Measurements from ENCODE around the gene HMGCS1. TPM values are rescaled to one million over a fixed set of nuclear protein-coding genes. Genes with fewer than 3 reads are reported as not detected.
A peak's percentile ranks its signal among the peaks of the same experiment; 100 is the strongest.

The HMGCS1 gene
- total RNA-seq (10 to 100 TPM; 18.2 to 36.1 (median 26.5) TPM), polyA plus RNA-seq (14.6 TPM)
- long read RNA-seq, donor 1, partial matches to known transcripts, result 1 of 1 reads
- long read RNA-seq, donor 1, other reads (novel, unspliced or antisense), result 0 of 1 reads
- long read RNA-seq, donor 2, partial matches to known transcripts, result 0 of 1 reads
- long read RNA-seq, donor 2, other reads (novel, unspliced or antisense), result 1 of 1 reads
- long read RNA-seq, donor 3, transcript HMGCS1-201 (11 exons, 3,506 nt), result major isoform, 9 of 29 reads
- long read RNA-seq, donor 3, transcript HMGCS1-202 (10 exons, 3,466 nt), result minor isoform, 5 of 29 reads
- long read RNA-seq, donor 3, partial matches to known transcripts, result 11 of 29 reads
- long read RNA-seq, donor 3, other reads (novel, unspliced or antisense), result 4 of 29 reads
- long read RNA-seq, donor 4, result 0 reads

DNA sequence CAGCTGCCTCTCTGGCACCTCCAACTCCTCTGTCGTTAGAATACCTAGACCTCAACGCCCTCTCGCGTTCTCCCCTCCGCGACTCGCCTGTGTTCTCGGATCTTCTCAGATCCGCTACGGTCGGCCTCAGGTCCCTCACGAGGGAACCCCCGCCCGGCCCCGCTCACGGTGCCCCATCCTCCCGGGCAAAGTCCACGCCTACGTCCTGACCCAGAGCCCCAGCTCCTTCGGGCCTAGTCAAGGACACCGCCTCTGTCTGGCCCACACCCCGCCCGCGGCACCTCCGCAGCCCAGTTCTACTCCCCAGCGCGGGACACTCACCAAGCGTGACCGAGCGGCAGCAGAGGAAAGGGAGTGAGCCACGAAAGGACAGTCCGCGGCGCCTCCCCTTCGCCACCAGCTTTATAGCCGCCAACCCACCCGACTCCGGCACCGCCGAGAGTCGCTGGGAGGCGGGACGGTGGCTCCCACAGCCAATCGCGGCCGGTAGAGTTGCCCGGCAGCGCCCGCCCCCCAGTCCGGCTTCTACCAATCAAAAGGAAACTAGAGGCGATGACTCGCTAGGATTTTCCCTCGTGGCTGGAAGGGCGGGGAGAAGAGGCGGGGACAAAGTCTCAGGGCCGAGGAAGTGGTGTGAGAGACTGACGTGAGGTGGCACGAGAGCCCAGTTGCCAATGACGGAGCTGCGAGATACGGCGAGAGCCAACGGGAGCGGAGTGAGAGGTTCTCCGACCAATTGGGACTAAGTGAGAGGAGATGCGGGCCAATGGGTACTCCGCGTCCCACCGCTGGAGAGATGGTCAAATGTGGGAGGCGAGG, at the start of gene HMGCS1:
TSS of gene HMGCS1 (minus strand) at position 378 of the 819 bp plus-strand sequence. CDS start 14,447 bp downstream, outside the sequence.
- Histone ChIP-seq H3K9me3 (ENCODE audit: control insufficient read depth, low read length) (no peaks in the 10 kb centered on the region), H3K27me3 (ENCODE audit: control insufficient read depth, insufficient read depth) (no peaks in the 10 kb centered on the region), H3K27ac (ENCODE audit: low read length) (peak within 1 kb of the TSS; percentile 90), H3K4me3 (ENCODE audit: low read length) (peak within 1 kb of the TSS; percentile 65), H3K4me1 (ENCODE audit: control insufficient read depth, insufficient read depth, low read length) (peaks cover 8% of the 10 kb centered on the region)
- DNase-seq (peak; percentile 99), ATAC-seq (peak; percentile 99)
- intact Hi-C loops (cut with DNase I), result loop anchor here in 1 of 4 donors (10.0 kb wide), 1 partner anchor 202 kb away; the partner anchor contains the start of gene C5orf34
- under 1% methylated on average over 70 of the region's 70 CpGs for WGBS

DNA sequence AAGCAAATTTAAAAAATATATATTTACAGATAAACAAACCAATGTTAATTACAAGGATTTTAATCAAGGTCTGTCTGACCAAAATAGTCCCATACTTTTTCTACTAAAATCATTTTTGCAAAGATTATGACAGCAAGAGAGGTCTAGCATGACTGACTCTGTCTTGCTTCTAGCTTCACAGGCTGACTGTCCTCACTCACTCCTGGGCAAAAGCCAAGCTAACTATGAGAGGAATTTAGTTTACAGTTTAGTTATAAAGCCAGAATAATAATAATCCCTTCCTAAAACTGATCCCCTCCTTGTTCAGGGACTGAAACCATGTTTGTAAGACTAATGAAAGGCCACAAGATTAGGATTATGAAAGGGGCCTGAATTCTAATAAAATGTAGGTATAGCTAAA, 45.5 kb upstream of the HMGCS1 start:
- intact Hi-C loops (cut with DNase I), result no loop called here
- no peaks in the 10 kb centered on the region for H3K27me3 ChIP-seq (ENCODE audit: control insufficient read depth, insufficient read depth)
- H3K9me3 ChIP-seq (ENCODE audit: control insufficient read depth, low read length), result peaks cover 3% of the 10 kb centered on the region
- no peak overlapping the region for H3K27ac ChIP-seq (ENCODE audit: low read length)
- DNase-seq (no peak), ATAC-seq (no peak)
- no peak overlapping the region for H3K4me3 ChIP-seq (ENCODE audit: low read length)
- H3K4me1 ChIP-seq (ENCODE audit: control insufficient read depth, insufficient read depth, low read length), result no peaks in the 10 kb centered on the region

DNA sequence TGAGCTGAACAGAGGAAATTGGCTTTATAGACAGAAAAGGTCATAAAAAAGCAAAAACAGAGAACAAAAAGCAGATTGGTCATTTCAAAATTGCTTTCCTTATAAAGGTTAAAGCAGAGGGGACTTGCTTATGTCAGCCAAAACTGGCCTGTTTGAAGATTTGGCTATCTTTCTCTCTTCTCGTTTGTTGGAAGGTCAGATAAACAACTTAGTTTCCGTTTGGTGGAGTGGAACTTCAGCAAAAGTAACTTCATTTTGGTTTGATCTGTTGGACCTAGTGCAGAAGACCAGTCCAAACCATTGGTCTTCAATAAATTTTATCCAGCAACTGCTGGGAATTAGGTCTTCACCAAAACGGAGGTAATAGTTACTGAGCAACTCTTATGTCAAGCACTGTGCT, 45.1 kb upstream of the HMGCS1 start:
- Histone ChIP-seq H3K27me3 (ENCODE audit: control insufficient read depth, insufficient read depth) (no peaks in the 10 kb centered on the region), H3K27ac (ENCODE audit: low read length) (no peak overlapping the region), H3K9me3 (ENCODE audit: control insufficient read depth, low read length) (peaks cover 3% of the 10 kb centered on the region), H3K4me1 (ENCODE audit: control insufficient read depth, insufficient read depth, low read length) (no peaks in the 10 kb centered on the region), H3K4me3 (ENCODE audit: low read length) (no peak overlapping the region)
- ATAC-seq (peak in 1 of 2 donors; percentile 37), DNase-seq (no peak)
- intact Hi-C loops (cut with DNase I), result no loop called here
- 16% methylated on average over 3 of the region's 3 CpGs for WGBS

GRCh38 chr5:43357878-43358281, 44.7 kb upstream of the HMGCS1 start:
- Histone ChIP-seq H3K9me3 (ENCODE audit: control insufficient read depth, low read length) (peaks cover 3% of the 10 kb centered on the region), H3K27me3 (ENCODE audit: control insufficient read depth, insufficient read depth) (no peaks in the 10 kb centered on the region), H3K4me1 (ENCODE audit: control insufficient read depth, insufficient read depth, low read length) (no peaks in the 10 kb centered on the region), H3K27ac (ENCODE audit: low read length) (no peak overlapping the region), H3K4me3 (ENCODE audit: low read length) (no peak overlapping the region)
- DNase-seq (no peak), ATAC-seq (peak; percentile 52 to 54)
- 29% methylated on average over 3 of the region's 3 CpGs for WGBS
- intact Hi-C loops (cut with DNase I), result no loop called here

DNA sequence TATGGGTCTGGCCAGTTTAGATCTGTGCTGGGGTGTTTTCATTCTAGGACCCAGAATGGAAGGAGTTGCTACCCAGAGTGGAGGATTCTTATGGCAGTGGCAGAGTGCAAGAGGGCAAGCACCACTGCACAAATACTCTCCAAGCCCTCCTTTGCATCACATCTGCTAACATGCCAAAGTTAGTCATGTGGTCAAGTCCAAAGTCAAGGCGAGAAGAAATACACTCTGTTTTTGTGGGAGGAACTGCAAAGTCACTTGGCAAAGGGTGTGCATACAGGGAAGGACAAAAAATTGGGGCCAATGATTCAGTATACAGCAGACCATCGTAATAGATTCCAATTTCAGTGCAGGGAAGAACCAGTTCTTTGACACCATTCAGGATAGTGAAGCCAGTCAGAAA, 43.9 kb upstream of the HMGCS1 start:
- intact Hi-C loops (cut with DNase I), result no loop called here
- peak; percentile 49 to 61 for ATAC-seq
- H3K4me3 ChIP-seq (ENCODE audit: low read length), result no peak overlapping the region
- WGBS, result 40% methylated on average over 2 of the region's 2 CpGs
- no peak overlapping the region for H3K27ac ChIP-seq (ENCODE audit: low read length)
- no peak for DNase-seq
- no peaks in the 10 kb centered on the region for H3K4me1 ChIP-seq (ENCODE audit: control insufficient read depth, insufficient read depth, low read length)
- peaks cover 3% of the 10 kb centered on the region for H3K9me3 ChIP-seq (ENCODE audit: control insufficient read depth, low read length)
- no peaks in the 10 kb centered on the region for H3K27me3 ChIP-seq (ENCODE audit: control insufficient read depth, insufficient read depth)

DNA sequence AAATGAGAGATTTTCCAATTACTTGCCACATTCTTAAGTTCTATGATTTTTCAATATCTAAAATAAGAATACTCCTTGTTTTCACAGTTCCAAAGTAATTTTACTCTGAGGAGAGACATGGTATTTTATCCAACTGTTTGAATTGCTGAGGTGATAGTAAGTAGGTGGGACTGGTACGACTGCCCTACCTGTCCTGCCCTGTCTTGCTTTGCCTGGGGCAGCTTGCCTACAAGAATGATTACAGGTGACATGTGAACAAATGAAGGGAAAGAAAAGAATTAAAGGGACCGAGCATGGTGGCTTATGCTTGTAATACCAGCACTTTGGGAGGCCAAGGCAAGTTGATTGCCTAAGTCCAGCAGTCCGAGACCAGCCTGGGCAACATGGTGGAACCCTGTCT, 41.6 kb upstream of the HMGCS1 start:
- no peak overlapping the region for H3K4me3 ChIP-seq (ENCODE audit: low read length)
- H3K27me3 ChIP-seq (ENCODE audit: control insufficient read depth, insufficient read depth), result no peaks in the 10 kb centered on the region
- no peak overlapping the region for H3K27ac ChIP-seq (ENCODE audit: low read length)
- no peaks in the 10 kb centered on the region for H3K9me3 ChIP-seq (ENCODE audit: control insufficient read depth, low read length)
- no peaks in the 10 kb centered on the region for H3K4me1 ChIP-seq (ENCODE audit: control insufficient read depth, insufficient read depth, low read length)
- ATAC-seq, result no peak
- no peak for DNase-seq
- 87% methylated on average over 3 of the region's 3 CpGs for WGBS
- intact Hi-C loops (cut with DNase I), result no loop called here

DNA sequence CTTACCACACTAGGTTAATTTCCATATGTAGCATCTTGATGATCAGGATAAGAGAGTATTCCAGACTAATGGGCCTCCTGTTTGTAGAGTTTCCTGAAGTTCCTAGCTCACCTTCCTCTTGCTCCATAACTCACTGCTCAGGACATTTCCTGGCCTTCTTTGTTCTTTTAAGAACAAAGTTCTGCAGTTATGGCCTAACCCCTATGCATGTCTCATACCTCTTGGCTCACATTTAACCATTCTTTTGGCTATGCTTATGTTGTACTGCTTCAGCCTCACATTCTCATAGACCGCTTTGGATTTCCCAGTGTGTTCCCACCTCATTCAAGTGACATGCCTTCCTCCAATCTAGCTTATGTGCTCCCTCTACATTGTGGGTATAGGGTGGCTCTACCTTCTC, 40.5 kb upstream of the HMGCS1 start:
- no peak for DNase-seq
- WGBS, result 97% methylated on average over 1 of the region's 1 CpG
- H3K27me3 ChIP-seq (ENCODE audit: control insufficient read depth, insufficient read depth), result no peaks in the 10 kb centered on the region
- no peak overlapping the region for H3K27ac ChIP-seq (ENCODE audit: low read length)
- intact Hi-C loops (cut with DNase I), result no loop called here
- no peaks in the 10 kb centered on the region for H3K4me1 ChIP-seq (ENCODE audit: control insufficient read depth, insufficient read depth, low read length)
- no peak for ATAC-seq
- peaks cover 2% of the 10 kb centered on the region for H3K9me3 ChIP-seq (ENCODE audit: control insufficient read depth, low read length)
- H3K4me3 ChIP-seq (ENCODE audit: low read length), result no peak overlapping the region

- 78% methylated on average over 2 of the region's 2 CpGs for WGBS
- no peak overlapping the region for H3K4me3 ChIP-seq (ENCODE audit: low read length)
- peaks cover 6% of the 10 kb centered on the region for H3K9me3 ChIP-seq (ENCODE audit: control insufficient read depth, low read length)
- DNase-seq (no peak), ATAC-seq (no peak)
- no peaks in the 10 kb centered on the region for H3K4me1 ChIP-seq (ENCODE audit: control insufficient read depth, insufficient read depth, low read length)
- no peaks in the 10 kb centered on the region for H3K27me3 ChIP-seq (ENCODE audit: control insufficient read depth, insufficient read depth)
- H3K27ac ChIP-seq (ENCODE audit: low read length), result no peak overlapping the region
- intact Hi-C loops (cut with DNase I), result no loop called here
Observed at GRCh38 chr5:43352915-43353314, 39.7 kb upstream of the HMGCS1 start.

GRCh38 chr5:43352131-43352530, 38.9 kb upstream of the HMGCS1 start:
- H3K4me1 ChIP-seq (ENCODE audit: control insufficient read depth, insufficient read depth, low read length), result no peaks in the 10 kb centered on the region
- H3K9me3 ChIP-seq (ENCODE audit: control insufficient read depth, low read length), result peaks cover 6% of the 10 kb centered on the region
- ATAC-seq, result no peak
- no peak for DNase-seq
- no peak overlapping the region for H3K4me3 ChIP-seq (ENCODE audit: low read length)
- H3K27ac ChIP-seq (ENCODE audit: low read length), result no peak overlapping the region
- intact Hi-C loops (cut with DNase I), result no loop called here
- WGBS, result 54% methylated on average over 3 of the region's 3 CpGs
- no peaks in the 10 kb centered on the region for H3K27me3 ChIP-seq (ENCODE audit: control insufficient read depth, insufficient read depth)

GRCh38 chr5:43348861-43349363, 35.7 kb upstream of the HMGCS1 start:
- DNase-seq (no peak), ATAC-seq (no peak)
- Histone ChIP-seq H3K27ac (ENCODE audit: low read length) (no peak overlapping the region), H3K4me1 (ENCODE audit: control insufficient read depth, insufficient read depth, low read length) (no peaks in the 10 kb centered on the region), H3K9me3 (ENCODE audit: control insufficient read depth, low read length) (peaks cover 6% of the 10 kb centered on the region), H3K4me3 (ENCODE audit: low read length) (no peak overlapping the region), H3K27me3 (ENCODE audit: control insufficient read depth, insufficient read depth) (no peaks in the 10 kb centered on the region)
- intact Hi-C loops (cut with DNase I), result no loop called here
- WGBS, result 85% methylated on average over 1 of the region's 1 CpG

DNA sequence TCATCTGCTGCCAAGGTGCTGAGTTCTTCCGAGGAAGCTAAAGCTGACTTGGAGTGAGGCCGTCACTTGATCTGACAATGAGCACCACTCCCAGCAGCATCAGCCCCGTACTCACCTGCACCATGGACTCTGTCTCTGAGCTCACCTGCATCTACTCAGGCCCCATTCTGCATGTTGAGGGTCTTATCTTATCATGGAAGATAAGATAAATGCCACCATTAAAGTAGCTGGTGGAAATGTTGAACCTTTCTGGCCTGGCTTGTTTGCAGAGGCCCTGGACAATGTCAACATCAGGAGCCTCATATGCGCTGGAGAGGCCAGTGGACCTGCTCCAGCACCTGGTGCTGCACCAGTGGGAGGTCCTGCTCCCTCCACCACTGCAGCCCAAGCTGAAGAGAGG, 35.0 kb upstream of the HMGCS1 start:
- WGBS, result 68% methylated on average over 4 of the region's 4 CpGs
- intact Hi-C loops (cut with DNase I), result no loop called here
- no peak overlapping the region for H3K27ac ChIP-seq (ENCODE audit: low read length)
- no peak overlapping the region for H3K4me3 ChIP-seq (ENCODE audit: low read length)
- peaks cover 6% of the 10 kb centered on the region for H3K9me3 ChIP-seq (ENCODE audit: control insufficient read depth, low read length)
- no peak for ATAC-seq
- H3K27me3 ChIP-seq (ENCODE audit: control insufficient read depth, insufficient read depth), result no peaks in the 10 kb centered on the region
- DNase-seq, result no peak
- H3K4me1 ChIP-seq (ENCODE audit: control insufficient read depth, insufficient read depth, low read length), result no peaks in the 10 kb centered on the region

Data from right cardiac atrium (tissue), 5 donors.